Spleen (tissue), 7 donors: ENCODE data around the gene MAPK14.

Experiments used
- CTCF ChIP-seq, 11 experiments: fragments of 200-600 bp in 7 of 11; fragments of 450-650 bp in 4 of 11; sonication (generic) in 4 of 11; IDR thresholded peaks in 8 of 11; conservative IDR thresholded peaks in 3 of 11; 1 replicate in 7 of 11; 2 replicates in 4 of 11; pipeline versions ENCODE4 v1.4.0 to v1.8.0; 2016 to 2021; ENCODE audit warnings: antibody characterized with exemption in 11 of 11, inconsistent platforms in 4 of 11, mild to moderate bottlenecking in 1 of 11
- POLR2A ChIP-seq, 3 donors: fragments of 450-650 bp; IDR thresholded peaks; one replicate each; pipeline ENCODE4 v1.5.1; 2017; ENCODE audit warnings: antibody characterized with exemption in 3 of 3, mild to moderate bottlenecking in 1 of 3
- POLR2AphosphoS5 ChIP-seq, 3 donors: sonication (generic); formaldehyde crosslinking; IDR thresholded peaks; one replicate each; pipeline ENCODE4 v1.5.1; 2017; ENCODE audit warnings: antibody characterized with exemption in 3 of 3
- donor health status: DM: no; HTN: no; CAD: no; lungs with moderate emphysema.
- donor health status: DM: no; HTN: no; CAD: no.
- donor health status: DM: no; HTN: no; CAD: no.

GRCh38 chr6:36133912-36134311, 106.3 kb downstream of the MAPK14 start:
- TF ChIP-seq CTCF (IDR thresholded peaks at IDR 0.05 in 8 of 11, conservative IDR thresholded peaks at IDR 0.05 in 3 of 11) (no peak), POLR2A (IDR thresholded peaks at IDR 0.05) (no peak), POLR2AphosphoS5 (IDR thresholded peaks at IDR 0.05) (no peak)
